Natural killer cell (primary cell): Measurements from ENCODE around the gene TTC7B. TPM values are rescaled to one million over a fixed set of nuclear protein-coding genes. Genes with fewer than 3 reads are reported as not detected.

Experiments
- ATAC-seq, 3 donors: fragments of 150-1000 bp in 2 of 3; fragments of 200-7000 bp in 1 of 3; cut with Tn5 transposase; 1 replicate in 1 of 3; 2 replicates in 2 of 3; pipeline ENCODE4 v1.10.0; 2021; ENCODE audit warnings: mild to moderate bottlenecking in 2 of 3, moderate library complexity in 2 of 3
- DNase-seq, 2 donors: peaks; one replicate each; pipeline versions ENCODE4 v3.0.0 to v3.0.0-alpha.2; 2013 to 2021; ENCODE audit warnings: mixed read lengths in 1 of 2
- H3K27ac ChIP-seq: one replicate; pipeline ENCODE4 v1.5.1; 2013; ENCODE audit warnings: mild to moderate bottlenecking, low read length
- H3K27me3 ChIP-seq: one replicate; pipeline ENCODE4 v1.6.1; 2013; ENCODE audit warnings: low read length; ENCODE audit not compliant: control insufficient read depth, insufficient read depth
- H3K36me3 ChIP-seq: one replicate; pipeline ENCODE4 v1.6.1; 2013; ENCODE audit warnings: low read length; ENCODE audit not compliant: control insufficient read depth, insufficient read depth
- H3K4me1 ChIP-seq: one replicate; pipeline ENCODE4 v1.6.1; 2013; ENCODE audit warnings: low read length; ENCODE audit not compliant: control insufficient read depth, insufficient read depth
- H3K4me3 ChIP-seq: one replicate; pipeline ENCODE4 v1.5.1; 2013; ENCODE audit warnings: low read length
- H3K9me3 ChIP-seq: one replicate; pipeline ENCODE4 v1.6.1; 2013; ENCODE audit warnings: low read length; ENCODE audit not compliant: control insufficient read depth, insufficient read depth
- H3K27ac Mint-ChIP-seq, 2 donors: one replicate each; pipeline ENCODE4 v1.8.0; 2022; ENCODE audit warnings: mild to moderate bottlenecking in 2 of 2, mixed read lengths in 2 of 2, moderate library complexity in 1 of 2
- H3K27me3 Mint-ChIP-seq, 2 donors: one replicate each; pipeline ENCODE4 v1.8.0; 2022; ENCODE audit warnings: low read depth in 2 of 2, mixed read lengths in 2 of 2
- H3K36me3 Mint-ChIP-seq: one replicate; pipeline ENCODE4 v1.8.0; 2022; ENCODE audit warnings: mixed read lengths
- H3K4me1 Mint-ChIP-seq, 2 donors: one replicate each; pipeline ENCODE4 v1.8.0; 2022; ENCODE audit warnings: mixed read lengths in 2 of 2
- H3K4me3 Mint-ChIP-seq: one replicate; pipeline ENCODE4 v1.8.0; 2022; ENCODE audit warnings: mild to moderate bottlenecking, moderate library complexity, mixed read lengths
- H3K9me3 Mint-ChIP-seq, 2 donors: one replicate each; pipeline ENCODE4 v1.8.0; 2022; ENCODE audit warnings: mixed read lengths in 2 of 2
- WGBS: methylation state at CpG from one replicate; pipeline ENCODE4 v1.1.7; 2013; ENCODE audit warnings: missing lambda C conversion rate; ENCODE audit not compliant: insufficient coverage; 5-methylcytosine and 5-hydroxymethylcytosine counted together
- intact Hi-C: fragments of 100-400 bp; cut with micrococcal nuclease; formaldehyde crosslinking; loops from one replicate; pipeline ENCODE4 v1.14.2; 2022
- total RNA-seq, 4 donors: library from RNA; stranded (reverse); fragments of 120-200 nt in 1 of 4; gene quantifications; one replicate each; pipeline versions ENCODE4 v1.2.3 to v1.2.4, GENCODE V29; 2013 to 2022
- TF ChIP-seq, protein P1 (sequence below): fragments of 200-600 bp; IDR thresholded peaks from one replicate; pipeline ENCODE4 v1.8.0; 2022; ENCODE audit warnings: antibody characterized with exemption

The TTC7B gene
- total RNA-seq, 3 donors from 2014 or later (not counting 1 experiment from before 2014, with no cell fraction given): 1.7 to 17.2 (median 5.9) TPM

- no peaks in the 10 kb centered on the region for H3K36me3 ChIP-seq
- H3K9me3 ChIP-seq: no peaks in the 10 kb centered on the region
- H3K27me3 ChIP-seq: no peaks in the 10 kb centered on the region
- H3K27ac ChIP-seq: no peak overlapping the region
- intact Hi-C loops: no loop called here
- Mint-ChIP-seq H3K27me3 (peaks cover 0 to 9% of the 10 kb centered on the region in 2 donors), H3K36me3 (no peaks in the 10 kb centered on the region), H3K9me3 (no peaks in the 10 kb centered on the region), H3K4me3 (no peak overlapping the region), H3K4me1 (no peaks in the 10 kb centered on the region), H3K27ac (no peak overlapping the region)
- H3K4me1 ChIP-seq: peaks cover 6% of the 10 kb centered on the region
- TF ChIP-seq, protein P1, sequence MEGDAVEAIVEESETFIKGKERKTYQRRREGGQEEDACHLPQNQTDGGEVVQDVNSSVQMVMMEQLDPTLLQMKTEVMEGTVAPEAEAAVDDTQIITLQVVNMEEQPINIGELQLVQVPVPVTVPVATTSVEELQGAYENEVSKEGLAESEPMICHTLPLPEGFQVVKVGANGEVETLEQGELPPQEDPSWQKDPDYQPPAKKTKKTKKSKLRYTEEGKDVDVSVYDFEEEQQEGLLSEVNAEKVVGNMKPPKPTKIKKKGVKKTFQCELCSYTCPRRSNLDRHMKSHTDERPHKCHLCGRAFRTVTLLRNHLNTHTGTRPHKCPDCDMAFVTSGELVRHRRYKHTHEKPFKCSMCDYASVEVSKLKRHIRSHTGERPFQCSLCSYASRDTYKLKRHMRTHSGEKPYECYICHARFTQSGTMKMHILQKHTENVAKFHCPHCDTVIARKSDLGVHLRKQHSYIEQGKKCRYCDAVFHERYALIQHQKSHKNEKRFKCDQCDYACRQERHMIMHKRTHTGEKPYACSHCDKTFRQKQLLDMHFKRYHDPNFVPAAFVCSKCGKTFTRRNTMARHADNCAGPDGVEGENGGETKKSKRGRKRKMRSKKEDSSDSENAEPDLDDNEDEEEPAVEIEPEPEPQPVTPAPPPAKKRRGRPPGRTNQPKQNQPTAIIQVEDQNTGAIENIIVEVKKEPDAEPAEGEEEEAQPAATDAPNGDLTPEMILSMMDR: no peak
- ATAC-seq (no peak), DNase-seq (no peak)
- no peak overlapping the region for H3K4me3 ChIP-seq
- WGBS: 78% methylated on average over 8 of the region's 8 CpGs
These were observed 190.8 kb downstream of the TTC7B start for GRCh38 chr14:90625445-90625844.

GRCh38 chr14:90624732-90625400, 191.4 kb downstream of the TTC7B start:
- Mint-ChIP-seq H3K4me1 (no peaks in the 10 kb centered on the region), H3K27me3 (peaks cover 0 to 9% of the 10 kb centered on the region in 2 donors), H3K27ac (no peak overlapping the region), H3K36me3 (no peaks in the 10 kb centered on the region), H3K4me3 (no peak overlapping the region), H3K9me3 (no peaks in the 10 kb centered on the region)
- no peak overlapping the region for H3K4me3 ChIP-seq
- TF ChIP-seq, protein P1: no peak
- no peaks in the 10 kb centered on the region for H3K27me3 ChIP-seq
- intact Hi-C loops: no loop called here
- no peaks in the 10 kb centered on the region for H3K36me3 ChIP-seq
- H3K27ac ChIP-seq: no peak overlapping the region
- ATAC-seq: no peak
- H3K4me1 ChIP-seq: peaks cover 4% of the 10 kb centered on the region
- 92% methylated on average over 14 of the region's 14 CpGs for WGBS
- H3K9me3 ChIP-seq: no peaks in the 10 kb centered on the region
- DNase-seq: no peak

DNA sequence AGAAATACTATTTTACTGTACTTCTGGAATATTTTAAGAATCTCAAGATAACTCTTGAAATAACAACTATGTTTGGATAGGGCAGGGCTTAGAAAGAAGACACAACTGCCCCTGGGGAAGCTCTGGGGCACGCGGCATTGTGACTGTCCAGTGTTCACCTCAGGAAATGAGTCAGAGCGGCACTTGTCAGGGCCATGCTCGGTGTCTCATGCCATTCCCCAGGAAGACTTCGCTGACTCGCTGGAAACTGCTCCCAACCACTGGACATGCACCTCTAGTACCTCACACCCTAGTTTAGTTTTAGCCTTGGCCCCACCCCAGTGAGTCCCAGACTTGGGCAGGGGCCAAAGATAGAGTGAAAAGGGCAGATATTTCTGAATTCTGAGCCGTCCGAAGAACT, 192.0 kb downstream of the TTC7B start:
- H3K27ac ChIP-seq: no peak overlapping the region
- 87% methylated on average over 6 of the region's 8 CpGs for WGBS
- H3K4me3 ChIP-seq: no peak overlapping the region
- no peaks in the 10 kb centered on the region for H3K9me3 Mint-ChIP-seq
- H3K27me3 ChIP-seq: no peaks in the 10 kb centered on the region
- H3K36me3 ChIP-seq: no peaks in the 10 kb centered on the region
- no peak overlapping the region for H3K27ac Mint-ChIP-seq
- no peaks in the 10 kb centered on the region for H3K9me3 ChIP-seq
- intact Hi-C loops: no loop called here
- ATAC-seq (no peak), DNase-seq (no peak)
- H3K36me3 Mint-ChIP-seq: no peaks in the 10 kb centered on the region
- H3K27me3 Mint-ChIP-seq: peaks cover 0 to 9% of the 10 kb centered on the region in 2 donors
- no peaks in the 10 kb centered on the region for H3K4me1 ChIP-seq
- TF ChIP-seq, protein P1: no peak
- H3K4me3 Mint-ChIP-seq: no peak overlapping the region
- H3K4me1 Mint-ChIP-seq: no peaks in the 10 kb centered on the region

DNA sequence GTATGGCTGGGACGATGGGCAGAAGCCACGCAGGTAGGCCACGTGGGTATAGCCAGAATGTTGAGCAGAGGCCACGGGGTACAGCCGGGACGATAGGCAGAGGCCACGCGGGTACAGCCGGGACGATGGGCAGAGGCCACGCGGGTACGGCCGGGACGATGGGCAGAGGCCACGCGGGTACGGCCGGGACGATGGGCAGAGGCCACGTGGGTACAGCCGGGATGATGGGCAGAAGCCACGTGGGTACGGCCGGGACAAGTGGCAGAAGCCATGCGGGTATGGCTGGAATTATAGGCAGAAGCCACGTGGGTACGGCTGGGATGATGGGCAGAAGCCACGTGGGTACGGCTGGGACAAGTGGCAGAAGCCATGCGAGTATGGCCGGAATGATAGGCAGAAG, 195.0 kb downstream of the TTC7B start:
- H3K4me3 Mint-ChIP-seq: no peak overlapping the region
- no peak overlapping the region for H3K4me3 ChIP-seq
- H3K9me3 ChIP-seq: no peaks in the 10 kb centered on the region
- no peak overlapping the region for H3K27ac Mint-ChIP-seq
- H3K4me1 Mint-ChIP-seq: no peaks in the 10 kb centered on the region
- no peaks in the 10 kb centered on the region for H3K36me3 ChIP-seq
- no peak for ATAC-seq
- no peak for DNase-seq
- H3K27me3 ChIP-seq: no peaks in the 10 kb centered on the region
- no peaks in the 10 kb centered on the region for H3K9me3 Mint-ChIP-seq
- H3K27ac ChIP-seq: no peak overlapping the region
- H3K36me3 Mint-ChIP-seq: no peaks in the 10 kb centered on the region
- intact Hi-C loops: no loop called here
- peaks cover 0 to 9% of the 10 kb centered on the region in 2 donors for H3K27me3 Mint-ChIP-seq
- TF ChIP-seq, protein P1: no peak
- no peaks in the 10 kb centered on the region for H3K4me1 ChIP-seq
- WGBS: 95% methylated on average over 32 of the region's 32 CpGs
